ENCODE measurements around the gene AGAP1. TPM values are rescaled to one million over a fixed set of nuclear protein-coding genes. Genes with fewer than 3 reads are reported as not detected.

The AGAP1 gene
- total RNA-seq, 4 donors from 2014 or later: 33.7 to 39.9 (median 35.6) TPM

DNA sequence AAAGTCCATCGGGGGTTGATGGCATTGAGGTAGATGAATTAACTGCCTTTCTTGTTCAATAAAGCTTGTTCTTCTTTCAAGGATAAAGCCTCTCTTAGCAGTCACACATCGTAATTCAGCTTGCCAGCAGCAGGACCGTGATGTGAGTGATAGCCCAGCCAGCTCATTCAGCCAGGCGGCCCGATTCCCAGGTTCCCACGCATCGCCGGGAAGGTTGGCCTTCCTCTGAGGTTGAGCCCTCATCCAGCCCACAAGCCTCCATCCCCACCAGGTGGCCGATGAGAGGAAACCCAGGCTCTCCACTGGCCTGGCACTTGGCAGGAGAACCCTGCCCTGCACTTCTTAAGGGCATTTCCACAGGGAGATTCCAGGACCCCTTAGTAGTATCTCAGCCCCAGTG, 4.7 kb downstream of the AGAP1 start:
- Histone ChIP-seq H3K27me3 (no peaks in the 10 kb centered on the region), H3K9me3 (no peaks in the 10 kb centered on the region), H3K27ac (peak overlapping the region in 1 of 4 donors; percentile 10), H3K4me3 (no peak overlapping the region), H3K4me1 (peaks cover 0 to 68% (median 14%) of the 10 kb centered on the region in 4 donors), H3K36me3 (no peaks in the 10 kb centered on the region)
- WGBS, 2 donors: 73 to 84% methylated on average over 9 of the region's 9 CpGs
- no peak for TF ChIP-seq POLR2A (IDR thresholded peaks at IDR 0.05)
- TF ChIP-seq CTCF (IDR thresholded peaks at IDR 0.05): no peak
- TF ChIP-seq EP300 (IDR thresholded peaks at IDR 0.05): no peak
- DNase-seq (ENCODE audit: low spot score in 2 of 2): no peak

DNA sequence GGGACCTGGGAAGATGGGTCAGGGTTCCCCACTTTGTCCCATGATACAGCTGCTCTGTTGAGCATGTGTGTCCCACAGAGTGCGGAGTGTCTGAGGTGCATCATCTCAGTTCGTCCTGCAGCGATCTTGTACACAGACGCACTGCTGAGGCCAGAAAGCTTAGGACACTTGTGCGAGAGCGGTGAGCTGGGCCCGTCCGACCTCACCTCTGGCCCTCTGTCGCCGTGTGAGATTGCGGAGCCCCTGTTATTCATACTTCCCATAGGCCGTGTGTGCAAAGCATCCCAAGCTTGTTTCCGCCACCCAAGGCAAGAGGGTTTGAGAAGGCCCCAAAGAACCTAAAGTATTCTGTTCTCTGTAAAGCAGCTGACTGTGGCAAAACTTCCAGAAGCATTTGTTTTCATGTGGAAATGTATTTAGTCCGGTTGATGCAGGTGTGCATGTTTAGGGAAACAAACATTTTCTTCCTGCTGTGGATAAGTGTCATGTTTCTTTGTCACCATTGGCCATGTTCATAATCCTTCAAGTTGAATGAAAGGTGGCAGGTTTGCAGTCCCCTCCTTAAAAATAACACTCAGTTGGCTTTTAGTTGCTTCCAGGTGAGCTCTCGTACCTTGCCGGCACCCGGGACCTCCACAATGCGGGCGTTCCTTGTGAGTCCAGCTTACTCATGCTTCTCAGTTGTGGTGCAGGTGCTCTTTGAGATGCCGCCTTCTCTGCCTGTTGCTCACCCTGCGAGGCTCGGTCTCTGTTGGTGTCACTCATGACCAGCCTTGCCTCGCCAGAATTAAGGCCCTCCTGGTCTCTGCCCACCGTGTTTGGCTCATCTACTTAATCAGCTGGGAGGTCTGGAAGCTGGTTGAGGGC, 5.3 kb downstream of the AGAP1 start:
- Histone ChIP-seq H3K27me3 (no peaks in the 10 kb centered on the region), H3K27ac (no peak overlapping the region), H3K9me3 (no peaks in the 10 kb centered on the region), H3K4me1 (peaks cover 0 to 75% (median 16%) of the 10 kb centered on the region in 4 donors), H3K36me3 (no peaks in the 10 kb centered on the region), H3K4me3 (no peak overlapping the region)
- no peak for DNase-seq (ENCODE audit: low spot score in 2 of 2)
- TF ChIP-seq CTCF (IDR thresholded peaks at IDR 0.05) (no peak), POLR2A (IDR thresholded peaks at IDR 0.05) (no peak), EP300 (IDR thresholded peaks at IDR 0.05) (no peak)
- 89 to 91% methylated on average over 23 to 24 of the region's 24 CpGs for WGBS, 2 donors

DNA sequence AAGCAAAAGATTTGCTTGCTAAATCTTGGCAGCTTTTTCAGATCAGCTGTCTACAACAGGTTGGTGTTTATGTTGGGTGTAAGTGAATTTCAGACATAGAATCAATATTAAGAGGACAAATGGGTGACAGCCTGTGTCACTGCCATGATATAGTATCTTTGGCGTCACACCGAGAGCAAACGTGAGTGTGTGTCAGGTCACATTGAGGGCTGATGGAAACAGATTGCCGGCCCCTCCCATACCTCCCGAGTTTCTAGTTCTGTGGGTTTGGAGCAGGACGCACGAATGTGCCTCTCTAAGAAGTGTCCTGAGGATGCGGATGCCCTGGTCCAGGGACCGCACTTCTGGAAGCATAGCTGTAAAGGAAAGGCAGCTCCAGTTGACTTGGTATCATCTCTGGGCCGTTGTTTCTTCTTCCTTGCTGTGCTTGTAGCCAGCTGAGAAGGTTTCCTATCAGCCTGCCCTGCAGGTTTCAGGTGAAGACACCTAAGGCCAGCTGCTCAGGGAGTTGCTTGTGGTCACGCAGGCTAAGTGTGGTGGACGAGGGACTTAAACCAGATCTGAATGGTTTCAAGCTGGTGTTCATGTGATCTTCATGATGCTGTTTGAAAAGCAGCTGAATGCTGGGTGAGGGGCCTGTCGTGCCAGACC, 6.4 kb downstream of the AGAP1 start:
- DNase-seq (ENCODE audit: low spot score in 2 of 2): no peak
- H3K27ac ChIP-seq: no peak overlapping the region
- H3K36me3 ChIP-seq: no peaks in the 10 kb centered on the region
- no peaks in the 10 kb centered on the region for H3K27me3 ChIP-seq
- TF ChIP-seq POLR2A (IDR thresholded peaks at IDR 0.05) (no peak), CTCF (IDR thresholded peaks at IDR 0.05) (no peak), EP300 (IDR thresholded peaks at IDR 0.05) (no peak)
- peaks cover 0 to 84% (median 21%) of the 10 kb centered on the region in 4 donors for H3K4me1 ChIP-seq
- no peaks in the 10 kb centered on the region for H3K9me3 ChIP-seq
- WGBS, 2 donors: 89 to 90% methylated on average over 13 of the region's 13 CpGs
- H3K4me3 ChIP-seq: no peak overlapping the region

GRCh38 chr2:235500761-235501672, 7.2 kb downstream of the AGAP1 start:
- Histone ChIP-seq H3K4me1 (peaks cover 0 to 81% (median 19%) of the 10 kb centered on the region in 4 donors), H3K27ac (no peak overlapping the region), H3K27me3 (no peaks in the 10 kb centered on the region), H3K9me3 (no peaks in the 10 kb centered on the region), H3K4me3 (no peak overlapping the region), H3K36me3 (no peaks in the 10 kb centered on the region)
- no peak for DNase-seq (ENCODE audit: low spot score in 2 of 2)
- 81 to 83% methylated on average over 18 of the region's 18 CpGs for WGBS, 2 donors
- TF ChIP-seq CTCF (IDR thresholded peaks at IDR 0.05): no peak
- no peak for TF ChIP-seq POLR2A (IDR thresholded peaks at IDR 0.05)
